Measurements from ENCODE around the gene EPC2. TPM values are rescaled to one million over a fixed set of nuclear protein-coding genes. Genes with fewer than 3 reads are reported as not detected.
A peak's percentile ranks its signal among the peaks of the same experiment; 100 is the strongest.

The EPC2 gene
- total RNA-seq, 1 experiment from 2014 or later = 20.3 TPM

DNA sequence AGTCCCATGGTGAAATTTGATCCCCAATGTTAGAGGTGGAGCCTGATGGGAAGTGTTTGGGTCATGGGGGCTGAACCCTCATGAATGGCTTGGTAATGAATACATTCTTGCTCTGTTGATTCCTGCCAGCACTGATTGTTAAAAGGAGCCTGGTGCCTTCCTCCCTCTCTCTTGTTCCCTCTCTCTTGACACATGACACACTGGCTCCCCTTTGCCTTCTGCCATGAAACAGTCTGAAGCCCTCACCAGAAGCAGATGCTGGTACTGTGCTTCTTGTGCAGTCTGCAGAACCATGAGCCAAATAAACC is 30.6 kb upstream of the EPC2 start (continued):
- TF ChIP-seq, protein P1, sequence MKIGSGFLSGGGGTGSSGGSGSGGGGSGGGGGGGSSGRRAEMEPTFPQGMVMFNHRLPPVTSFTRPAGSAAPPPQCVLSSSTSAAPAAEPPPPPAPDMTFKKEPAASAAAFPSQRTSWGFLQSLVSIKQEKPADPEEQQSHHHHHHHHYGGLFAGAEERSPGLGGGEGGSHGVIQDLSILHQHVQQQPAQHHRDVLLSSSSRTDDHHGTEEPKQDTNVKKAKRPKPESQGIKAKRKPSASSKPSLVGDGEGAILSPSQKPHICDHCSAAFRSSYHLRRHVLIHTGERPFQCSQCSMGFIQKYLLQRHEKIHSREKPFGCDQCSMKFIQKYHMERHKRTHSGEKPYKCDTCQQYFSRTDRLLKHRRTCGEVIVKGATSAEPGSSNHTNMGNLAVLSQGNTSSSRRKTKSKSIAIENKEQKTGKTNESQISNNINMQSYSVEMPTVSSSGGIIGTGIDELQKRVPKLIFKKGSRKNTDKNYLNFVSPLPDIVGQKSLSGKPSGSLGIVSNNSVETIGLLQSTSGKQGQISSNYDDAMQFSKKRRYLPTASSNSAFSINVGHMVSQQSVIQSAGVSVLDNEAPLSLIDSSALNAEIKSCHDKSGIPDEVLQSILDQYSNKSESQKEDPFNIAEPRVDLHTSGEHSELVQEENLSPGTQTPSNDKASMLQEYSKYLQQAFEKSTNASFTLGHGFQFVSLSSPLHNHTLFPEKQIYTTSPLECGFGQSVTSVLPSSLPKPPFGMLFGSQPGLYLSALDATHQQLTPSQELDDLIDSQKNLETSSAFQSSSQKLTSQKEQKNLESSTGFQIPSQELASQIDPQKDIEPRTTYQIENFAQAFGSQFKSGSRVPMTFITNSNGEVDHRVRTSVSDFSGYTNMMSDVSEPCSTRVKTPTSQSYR (CRISPR knock-in tag; IDR thresholded peaks at IDR 0.05) = peak; percentile 31; the same call in 1 of the 2 replicates
- TF ChIP-seq HMGA2 (CRISPR knock-in tag; IDR thresholded peaks at IDR 0.05) (no peak), ZNF263 (CRISPR knock-in tag; IDR thresholded peaks at IDR 0.05; ENCODE audit: low read depth) (no peak), ZNF423 (CRISPR knock-in tag; IDR thresholded peaks at IDR 0.05) (no peak), SMAD4 (CRISPR knock-in tag; IDR thresholded peaks at IDR 0.05) (no peak), ZNF416 (CRISPR knock-in tag; IDR thresholded peaks at IDR 0.05) (no peak), ZNF671 (CRISPR knock-in tag; IDR thresholded peaks at IDR 0.05) (no peak), GABPB1 (CRISPR knock-in tag; IDR thresholded peaks at IDR 0.05) (no peak), ETV6 (CRISPR knock-in tag; IDR thresholded peaks at IDR 0.05) (peak; percentile 77; the same call in 1 of the 2 replicates), NFATC4 (CRISPR knock-in tag; IDR thresholded peaks at IDR 0.05) (no peak), TCF7 (CRISPR knock-in tag; IDR thresholded peaks at IDR 0.05; ENCODE audit: low read depth) (no peak), NFE2L1 (CRISPR knock-in tag; IDR thresholded peaks at IDR 0.05) (0 out of 2 replicates have a peak, but pooled peaks have one; percentile 26), ZNF232 (CRISPR knock-in tag; IDR thresholded peaks at IDR 0.05) (no peak), CREB1 (CRISPR knock-in tag; IDR thresholded peaks at IDR 0.05) (no peak), FOXK1 (CRISPR knock-in tag; IDR thresholded peaks at IDR 0.05) (0 out of 2 replicates have a peak, but pooled peaks have one; percentile 34), TEAD1 (CRISPR knock-in tag; IDR thresholded peaks at IDR 0.05) (no peak)
- TF ChIP-seq, protein P2, sequence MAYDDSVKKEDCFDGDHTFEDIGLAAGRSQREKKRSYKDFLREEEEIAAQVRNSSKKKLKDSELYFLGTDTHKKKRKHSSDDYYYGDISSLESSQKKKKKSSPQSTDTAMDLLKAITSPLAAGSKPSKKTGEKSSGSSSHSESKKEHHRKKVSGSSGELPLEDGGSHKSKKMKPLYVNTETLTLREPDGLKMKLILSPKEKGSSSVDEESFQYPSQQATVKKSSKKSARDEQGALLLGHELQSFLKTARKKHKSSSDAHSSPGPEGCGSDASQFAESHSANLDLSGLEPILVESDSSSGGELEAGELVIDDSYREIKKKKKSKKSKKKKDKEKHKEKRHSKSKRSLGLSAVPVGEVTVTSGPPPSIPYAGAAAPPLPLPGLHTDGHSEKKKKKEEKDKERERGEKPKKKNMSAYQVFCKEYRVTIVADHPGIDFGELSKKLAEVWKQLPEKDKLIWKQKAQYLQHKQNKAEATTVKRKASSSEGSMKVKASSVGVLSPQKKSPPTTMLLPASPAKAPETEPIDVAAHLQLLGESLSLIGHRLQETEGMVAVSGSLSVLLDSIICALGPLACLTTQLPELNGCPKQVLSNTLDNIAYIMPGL (CRISPR knock-in tag; IDR thresholded peaks at IDR 0.05) = no peak
- TF ChIP-seq, protein P3, sequence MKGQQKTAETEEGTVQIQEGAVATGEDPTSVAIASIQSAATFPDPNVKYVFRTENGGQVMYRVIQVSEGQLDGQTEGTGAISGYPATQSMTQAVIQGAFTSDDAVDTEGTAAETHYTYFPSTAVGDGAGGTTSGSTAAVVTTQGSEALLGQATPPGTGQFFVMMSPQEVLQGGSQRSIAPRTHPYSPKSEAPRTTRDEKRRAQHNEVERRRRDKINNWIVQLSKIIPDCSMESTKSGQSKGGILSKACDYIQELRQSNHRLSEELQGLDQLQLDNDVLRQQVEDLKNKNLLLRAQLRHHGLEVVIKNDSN (CRISPR knock-in tag; IDR thresholded peaks at IDR 0.05) = peak; percentile 15; the same call in 1 of the 2 replicates
- TF ChIP-seq, protein P4, sequence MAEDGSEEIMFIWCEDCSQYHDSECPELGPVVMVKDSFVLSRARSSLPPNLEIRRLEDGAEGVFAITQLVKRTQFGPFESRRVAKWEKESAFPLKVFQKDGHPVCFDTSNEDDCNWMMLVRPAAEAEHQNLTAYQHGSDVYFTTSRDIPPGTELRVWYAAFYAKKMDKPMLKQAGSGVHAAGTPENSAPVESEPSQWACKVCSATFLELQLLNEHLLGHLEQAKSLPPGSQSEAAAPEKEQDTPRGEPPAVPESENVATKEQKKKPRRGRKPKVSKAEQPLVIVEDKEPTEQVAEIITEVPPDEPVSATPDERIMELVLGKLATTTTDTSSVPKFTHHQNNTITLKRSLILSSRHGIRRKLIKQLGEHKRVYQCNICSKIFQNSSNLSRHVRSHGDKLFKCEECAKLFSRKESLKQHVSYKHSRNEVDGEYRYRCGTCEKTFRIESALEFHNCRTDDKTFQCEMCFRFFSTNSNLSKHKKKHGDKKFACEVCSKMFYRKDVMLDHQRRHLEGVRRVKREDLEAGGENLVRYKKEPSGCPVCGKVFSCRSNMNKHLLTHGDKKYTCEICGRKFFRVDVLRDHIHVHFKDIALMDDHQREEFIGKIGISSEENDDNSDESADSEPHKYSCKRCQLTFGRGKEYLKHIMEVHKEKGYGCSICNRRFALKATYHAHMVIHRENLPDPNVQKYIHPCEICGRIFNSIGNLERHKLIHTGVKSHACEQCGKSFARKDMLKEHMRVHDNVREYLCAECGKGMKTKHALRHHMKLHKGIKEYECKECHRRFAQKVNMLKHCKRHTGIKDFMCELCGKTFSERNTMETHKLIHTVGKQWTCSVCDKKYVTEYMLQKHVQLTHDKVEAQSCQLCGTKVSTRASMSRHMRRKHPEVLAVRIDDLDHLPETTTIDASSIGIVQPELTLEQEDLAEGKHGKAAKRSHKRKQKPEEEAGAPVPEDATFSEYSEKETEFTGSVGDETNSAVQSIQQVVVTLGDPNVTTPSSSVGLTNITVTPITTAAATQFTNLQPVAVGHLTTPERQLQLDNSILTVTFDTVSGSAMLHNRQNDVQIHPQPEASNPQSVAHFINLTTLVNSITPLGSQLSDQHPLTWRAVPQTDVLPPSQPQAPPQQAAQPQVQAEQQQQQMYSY (CRISPR knock-in tag; IDR thresholded peaks at IDR 0.05) = no peak
- TF ChIP-seq, protein P5, sequence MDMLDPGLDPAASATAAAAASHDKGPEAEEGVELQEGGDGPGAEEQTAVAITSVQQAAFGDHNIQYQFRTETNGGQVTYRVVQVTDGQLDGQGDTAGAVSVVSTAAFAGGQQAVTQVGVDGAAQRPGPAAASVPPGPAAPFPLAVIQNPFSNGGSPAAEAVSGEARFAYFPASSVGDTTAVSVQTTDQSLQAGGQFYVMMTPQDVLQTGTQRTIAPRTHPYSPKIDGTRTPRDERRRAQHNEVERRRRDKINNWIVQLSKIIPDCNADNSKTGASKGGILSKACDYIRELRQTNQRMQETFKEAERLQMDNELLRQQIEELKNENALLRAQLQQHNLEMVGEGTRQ (CRISPR knock-in tag; IDR thresholded peaks at IDR 0.05) = peak; percentile 41; the same call in 1 of the 2 replicates
- TF ChIP-seq, protein P6, sequence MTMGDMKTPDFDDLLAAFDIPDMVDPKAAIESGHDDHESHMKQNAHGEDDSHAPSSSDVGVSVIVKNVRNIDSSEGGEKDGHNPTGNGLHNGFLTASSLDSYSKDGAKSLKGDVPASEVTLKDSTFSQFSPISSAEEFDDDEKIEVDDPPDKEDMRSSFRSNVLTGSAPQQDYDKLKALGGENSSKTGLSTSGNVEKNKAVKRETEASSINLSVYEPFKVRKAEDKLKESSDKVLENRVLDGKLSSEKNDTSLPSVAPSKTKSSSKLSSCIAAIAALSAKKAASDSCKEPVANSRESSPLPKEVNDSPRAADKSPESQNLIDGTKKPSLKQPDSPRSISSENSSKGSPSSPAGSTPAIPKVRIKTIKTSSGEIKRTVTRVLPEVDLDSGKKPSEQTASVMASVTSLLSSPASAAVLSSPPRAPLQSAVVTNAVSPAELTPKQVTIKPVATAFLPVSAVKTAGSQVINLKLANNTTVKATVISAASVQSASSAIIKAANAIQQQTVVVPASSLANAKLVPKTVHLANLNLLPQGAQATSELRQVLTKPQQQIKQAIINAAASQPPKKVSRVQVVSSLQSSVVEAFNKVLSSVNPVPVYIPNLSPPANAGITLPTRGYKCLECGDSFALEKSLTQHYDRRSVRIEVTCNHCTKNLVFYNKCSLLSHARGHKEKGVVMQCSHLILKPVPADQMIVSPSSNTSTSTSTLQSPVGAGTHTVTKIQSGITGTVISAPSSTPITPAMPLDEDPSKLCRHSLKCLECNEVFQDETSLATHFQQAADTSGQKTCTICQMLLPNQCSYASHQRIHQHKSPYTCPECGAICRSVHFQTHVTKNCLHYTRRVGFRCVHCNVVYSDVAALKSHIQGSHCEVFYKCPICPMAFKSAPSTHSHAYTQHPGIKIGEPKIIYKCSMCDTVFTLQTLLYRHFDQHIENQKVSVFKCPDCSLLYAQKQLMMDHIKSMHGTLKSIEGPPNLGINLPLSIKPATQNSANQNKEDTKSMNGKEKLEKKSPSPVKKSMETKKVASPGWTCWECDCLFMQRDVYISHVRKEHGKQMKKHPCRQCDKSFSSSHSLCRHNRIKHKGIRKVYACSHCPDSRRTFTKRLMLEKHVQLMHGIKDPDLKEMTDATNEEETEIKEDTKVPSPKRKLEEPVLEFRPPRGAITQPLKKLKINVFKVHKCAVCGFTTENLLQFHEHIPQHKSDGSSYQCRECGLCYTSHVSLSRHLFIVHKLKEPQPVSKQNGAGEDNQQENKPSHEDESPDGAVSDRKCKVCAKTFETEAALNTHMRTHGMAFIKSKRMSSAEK (CRISPR knock-in tag; IDR thresholded peaks at IDR 0.05; ENCODE audit: borderline replicate concordance) = no peak
- TF ChIP-seq, protein P7, sequence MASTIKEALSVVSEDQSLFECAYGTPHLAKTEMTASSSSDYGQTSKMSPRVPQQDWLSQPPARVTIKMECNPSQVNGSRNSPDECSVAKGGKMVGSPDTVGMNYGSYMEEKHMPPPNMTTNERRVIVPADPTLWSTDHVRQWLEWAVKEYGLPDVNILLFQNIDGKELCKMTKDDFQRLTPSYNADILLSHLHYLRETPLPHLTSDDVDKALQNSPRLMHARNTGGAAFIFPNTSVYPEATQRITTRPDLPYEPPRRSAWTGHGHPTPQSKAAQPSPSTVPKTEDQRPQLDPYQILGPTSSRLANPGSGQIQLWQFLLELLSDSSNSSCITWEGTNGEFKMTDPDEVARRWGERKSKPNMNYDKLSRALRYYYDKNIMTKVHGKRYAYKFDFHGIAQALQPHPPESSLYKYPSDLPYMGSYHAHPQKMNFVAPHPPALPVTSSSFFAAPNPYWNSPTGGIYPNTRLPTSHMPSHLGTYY (CRISPR knock-in tag; IDR thresholded peaks at IDR 0.05) = no peak
- TF ChIP-seq, protein P8, sequence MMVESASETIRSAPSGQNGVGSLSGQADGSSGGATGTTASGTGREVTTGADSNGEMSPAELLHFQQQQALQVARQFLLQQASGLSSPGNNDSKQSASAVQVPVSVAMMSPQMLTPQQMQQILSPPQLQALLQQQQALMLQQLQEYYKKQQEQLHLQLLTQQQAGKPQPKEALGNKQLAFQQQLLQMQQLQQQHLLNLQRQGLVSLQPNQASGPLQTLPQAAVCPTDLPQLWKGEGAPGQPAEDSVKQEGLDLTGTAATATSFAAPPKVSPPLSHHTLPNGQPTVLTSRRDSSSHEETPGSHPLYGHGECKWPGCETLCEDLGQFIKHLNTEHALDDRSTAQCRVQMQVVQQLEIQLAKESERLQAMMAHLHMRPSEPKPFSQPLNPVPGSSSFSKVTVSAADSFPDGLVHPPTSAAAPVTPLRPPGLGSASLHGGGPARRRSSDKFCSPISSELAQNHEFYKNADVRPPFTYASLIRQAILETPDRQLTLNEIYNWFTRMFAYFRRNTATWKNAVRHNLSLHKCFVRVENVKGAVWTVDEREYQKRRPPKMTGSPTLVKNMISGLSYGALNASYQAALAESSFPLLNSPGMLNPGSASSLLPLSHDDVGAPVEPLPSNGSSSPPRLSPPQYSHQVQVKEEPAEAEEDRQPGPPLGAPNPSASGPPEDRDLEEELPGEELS (CRISPR knock-in tag; IDR thresholded peaks at IDR 0.05) = peak; percentile 50; the same call in 1 of the 2 replicates

All from WTC11 (cell line).